Tibial artery (tissue), 4 donors: ENCODE data around the gene MIXL1.
A peak's percentile ranks its signal among the peaks of the same experiment; 100 is the strongest.

ENCODE experiments used
- DNase-seq, 2 donors: peaks; one replicate each; pipeline ENCODE4 v3.0.0-alpha.2; 2019
- H3K27ac ChIP-seq, 2 donors: fragments of 200-600 bp; sonication (generic) in 1 of 2; 1 replicate in 1 of 2; 2 replicates in 1 of 2; pipeline ENCODE4 v1.5.1; 2018 to 2019; ENCODE audit warnings: mild to moderate bottlenecking in 1 of 2
- H3K27me3 ChIP-seq, 2 donors: fragments of 200-600 bp; sonication (generic) in 1 of 2; one replicate each; pipeline versions ENCODE4 v1.5.1 to v1.6.0; 2016 to 2019
- H3K36me3 ChIP-seq, 3 donors: fragments of 200-600 bp; sonication (generic) in 2 of 3; one replicate each; pipeline ENCODE4 v1.5.1; 2016 to 2019; ENCODE audit warnings: mild to moderate bottlenecking in 2 of 3
- H3K4me1 ChIP-seq, 4 donors: fragments of 200-600 bp; sonication (generic) in 2 of 4; 1 replicate in 3 of 4; 2 replicates in 1 of 4; pipeline ENCODE4 v1.5.1; 2016 to 2019
- H3K4me3 ChIP-seq, 2 donors: fragments of 200-600 bp; sonication (generic) in 1 of 2; 1 replicate in 1 of 2; 2 replicates in 1 of 2; pipeline ENCODE4 v1.5.1; 2018 to 2019; ENCODE audit warnings: mild to moderate bottlenecking in 2 of 2
- H3K9me3 ChIP-seq, 3 donors: fragments of 200-600 bp; sonication (generic) in 1 of 3; one replicate each; pipeline ENCODE4 v1.5.1; 2016 to 2019
- CTCF ChIP-seq, 2 experiments: fragments of 200-600 bp in 1 of 2; fragments of 450-650 bp in 1 of 2; IDR thresholded peaks; one replicate each; pipeline ENCODE4 v1.5.1; 2017 to 2019; ENCODE audit warnings: antibody characterized with exemption in 2 of 2, mild to moderate bottlenecking in 1 of 2, moderate library complexity in 1 of 2
- intact Hi-C: fragments of 100-400 bp; cut with DNase I; formaldehyde crosslinking; loops from one replicate; pipeline ENCODE4 v1.15.0; 2023; ENCODE audit warnings: low total_unique reads

MIXL1 gene

GRCh38 chr1:226223157-226223785 lies at the start of gene MIXL1:
Gene MIXL1, plus strand, starts transcription at chr1:226223664. Its CDS starts 18 bp downstream, at chr1:226223682.
- no peak for DNase-seq
- H3K27ac ChIP-seq = no peak within 1 kb of the TSS
- peaks cover 0 to 13% (median 7%) of the 10 kb centered on the region in 4 donors for H3K4me1 ChIP-seq
- H3K36me3 ChIP-seq = no peaks in the 10 kb centered on the region
- H3K27me3 ChIP-seq = peaks cover 0 to 30% of the 10 kb centered on the region in 2 donors
- intact Hi-C loops = no loop called here
- TF ChIP-seq CTCF (IDR thresholded peaks at IDR 0.05) = no peak
- peak within 1 kb of the TSS; percentile 28 to 51 for H3K4me3 ChIP-seq
- no peaks in the 10 kb centered on the region for H3K9me3 ChIP-seq

DNA sequence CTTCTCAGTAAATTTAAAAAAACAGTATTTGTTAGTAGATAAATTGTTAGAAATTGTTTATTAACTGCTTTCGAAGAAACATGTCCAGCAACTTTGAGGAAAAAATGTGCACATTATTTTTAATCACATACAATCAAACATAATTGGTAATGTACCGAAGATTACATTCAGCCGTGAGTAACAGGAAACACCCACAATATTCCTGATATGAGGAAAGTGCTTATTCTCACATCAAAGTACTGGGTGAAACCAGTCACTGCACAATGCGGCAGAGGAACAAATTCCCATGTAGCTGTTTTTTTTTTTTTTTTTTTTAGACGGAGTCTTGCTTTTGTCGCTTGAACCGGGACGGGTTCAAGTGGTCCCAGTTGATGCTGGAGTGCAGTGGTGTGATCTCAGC lies 46.6 kb upstream of the MIXL1 start:
- no peak for TF ChIP-seq CTCF (IDR thresholded peaks at IDR 0.05)
- Histone ChIP-seq H3K4me3 (no peak overlapping the region), H3K4me1 (peaks cover 0 to 33% (median 13%) of the 10 kb centered on the region in 4 donors), H3K27ac (no peak overlapping the region), H3K9me3 (no peaks in the 10 kb centered on the region), H3K27me3 (no peaks in the 10 kb centered on the region), H3K36me3 (peaks cover 4 to 7% (median 6%) of the 10 kb centered on the region in 3 donors)
- DNase-seq = no peak
- intact Hi-C loops = no loop called here

DNA sequence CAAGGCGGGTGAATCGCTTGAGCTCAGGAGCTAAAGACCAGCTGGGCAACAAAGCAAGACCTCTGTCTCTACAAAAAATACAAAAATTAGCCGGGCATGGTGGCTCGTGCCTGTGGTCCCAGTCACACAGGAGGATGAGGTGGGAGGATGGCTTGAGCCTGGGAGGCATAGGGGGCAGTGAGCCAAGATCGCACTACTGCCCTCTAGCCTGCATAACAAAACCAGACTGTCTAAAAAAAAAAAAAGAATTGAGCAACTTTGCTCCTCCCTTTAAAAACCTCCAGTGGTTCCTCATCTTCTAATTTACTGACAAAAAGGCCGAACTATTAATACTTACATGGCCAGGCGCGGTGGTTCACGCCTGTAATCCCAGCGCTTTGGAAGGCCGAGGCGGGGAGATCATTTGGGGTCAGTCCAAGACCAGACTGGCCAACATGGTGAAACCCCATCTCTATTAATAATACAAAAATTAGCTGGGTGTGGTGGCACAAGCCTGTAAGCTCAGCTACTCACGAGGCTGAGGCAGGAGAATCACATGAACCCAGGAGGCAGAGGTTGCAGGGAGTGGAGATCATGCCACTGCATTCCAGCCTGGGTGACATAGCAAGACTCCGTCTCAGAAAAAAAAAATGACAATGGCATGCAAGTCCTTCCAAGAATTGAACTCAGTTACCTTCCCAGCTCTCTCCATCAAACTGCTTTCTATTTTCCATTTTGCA lies 41.3 kb upstream of the MIXL1 start:
- Histone ChIP-seq H3K36me3 (peaks cover 0 to 4% (median 4%) of the 10 kb centered on the region in 3 donors), H3K9me3 (no peaks in the 10 kb centered on the region), H3K4me1 (peaks cover 0 to 63% (median 29%) of the 10 kb centered on the region in 4 donors), H3K27ac (peak overlapping the region in 1 of 2 donors; percentile 52), H3K4me3 (no peak overlapping the region), H3K27me3 (no peaks in the 10 kb centered on the region)
- DNase-seq = peak; percentile 49 to 68
- peak in 1 of 2 experiments; percentile 24 for TF ChIP-seq CTCF (IDR thresholded peaks at IDR 0.05)
- intact Hi-C loops = loop anchor here (10.0 kb wide), 1 partner anchor 117 kb away; the partner anchor contains the start of gene H3-3A

- peaks cover 0 to 59% (median 30%) of the 10 kb centered on the region in 4 donors for H3K4me1 ChIP-seq
- peak overlapping the region; percentile 93 to 95 for H3K27ac ChIP-seq
- no peak for TF ChIP-seq CTCF (IDR thresholded peaks at IDR 0.05)
- peak overlapping the region; percentile 90 to 91 for H3K4me3 ChIP-seq
- no peaks in the 10 kb centered on the region for H3K27me3 ChIP-seq
- intact Hi-C loops = loop anchor here (10.0 kb wide), 1 partner anchor 121 kb away; the partner anchor contains the start of gene H3-3A
- no peaks in the 10 kb centered on the region for H3K9me3 ChIP-seq
- DNase-seq = no peak
- H3K36me3 ChIP-seq = peaks cover 0 to 4% (median 4%) of the 10 kb centered on the region in 3 donors
Measured at GRCh38 chr1:226185141-226186036, 38.1 kb upstream of the MIXL1 start.
